ENCODE data around the gene KIAA1755. TPM values are rescaled to one million over a fixed set of nuclear protein-coding genes. Genes with fewer than 3 reads are reported as not detected.

KIAA1755 gene
- polyA plus RNA-seq, 1 donor from 2014 or later: not detected

- no peak overlapping the region for H2AFZ ChIP-seq (ENCODE audit: low read depth, low read length)
- TF ChIP-seq MXI1 (conservative IDR thresholded peaks at IDR 0.05; ENCODE audit: poor library complexity, severe bottlenecking) (no peak), RAD21 (conservative IDR thresholded peaks at IDR 0.05) (no peak), REST (IDR thresholded peaks at IDR 0.05; ENCODE audit: borderline replicate concordance) (no peak), TAF1 (IDR thresholded peaks at IDR 0.05; ENCODE audit: low read depth) (no peak), EP300 (conservative IDR thresholded peaks at IDR 0.05; ENCODE audit: poor library complexity, severe bottlenecking) (no peak), POLR2AphosphoS5 (IDR thresholded peaks at IDR 0.05) (no peak), EZH2 (IDR thresholded peaks at IDR 0.05; ENCODE audit: borderline replicate concordance, insufficient read depth, low read length, poor library complexity, severe bottlenecking) (no peak), SMC3 (conservative IDR thresholded peaks at IDR 0.05; ENCODE audit: poor library complexity) (no peak), CTCF (IDR thresholded peaks at IDR 0.05; ENCODE audit: poor library complexity, severe bottlenecking) (no peak)
- H3K9me3 ChIP-seq (ENCODE audit: low read length): no peaks in the 10 kb centered on the region
- no peak overlapping the region for H3K9ac ChIP-seq (ENCODE audit: low read length)
- no peaks in the 10 kb centered on the region for H3F3A ChIP-seq (ENCODE audit: insufficient read depth, low read length, poor library complexity, severe bottlenecking)
- H3K9me2 ChIP-seq (ENCODE audit: insufficient read depth, low read length): no peaks in the 10 kb centered on the region
- H3K27ac ChIP-seq (ENCODE audit: low read length): no peak overlapping the region
- H3K79me2 ChIP-seq (replicated peaks; ENCODE audit: insufficient read depth, low read length): no peaks in the 10 kb centered on the region
- no peaks in the 10 kb centered on the region for H3K27me3 ChIP-seq (ENCODE audit: insufficient read depth, low read depth, low read length)
- no peaks in the 10 kb centered on the region for H3K36me3 ChIP-seq (ENCODE audit: insufficient read depth, low read length)
- no peak overlapping the region for H3K4me3 ChIP-seq (ENCODE audit: low read length)
- no peaks in the 10 kb centered on the region for H4K20me1 ChIP-seq (ENCODE audit: insufficient read depth)
- H3K4me2 ChIP-seq (ENCODE audit: low read length): no peak overlapping the region
Measured at GRCh38 chr20:38180781-38181180, 79.8 kb downstream of the KIAA1755 start.

- Histone ChIP-seq H3K4me3 (ENCODE audit: low read length) (no peak overlapping the region), H3K9me3 (ENCODE audit: low read length) (no peaks in the 10 kb centered on the region)
Measured at GRCh38 chr20:38179846-38180245, 80.7 kb downstream of the KIAA1755 start.

More at GRCh38 chr20:38179846-38180245, 80.7 kb downstream of the KIAA1755 start:
- H3K9ac ChIP-seq (ENCODE audit: low read length): no peak overlapping the region
- no peaks in the 10 kb centered on the region for H3K27me3 ChIP-seq (ENCODE audit: insufficient read depth, low read depth, low read length)
- no peak overlapping the region for H3K27ac ChIP-seq (ENCODE audit: low read length)
- no peaks in the 10 kb centered on the region for H4K20me1 ChIP-seq (ENCODE audit: insufficient read depth)
- no peaks in the 10 kb centered on the region for H3F3A ChIP-seq (ENCODE audit: insufficient read depth, low read length, poor library complexity, severe bottlenecking)
- H3K4me2 ChIP-seq (ENCODE audit: low read length): no peak overlapping the region
- no peaks in the 10 kb centered on the region for H3K9me2 ChIP-seq (ENCODE audit: insufficient read depth, low read length)
- no peak for TF ChIP-seq EP300 (conservative IDR thresholded peaks at IDR 0.05; ENCODE audit: poor library complexity, severe bottlenecking)
- TF ChIP-seq CTCF (IDR thresholded peaks at IDR 0.05; ENCODE audit: poor library complexity, severe bottlenecking): no peak
- TF ChIP-seq EZH2 (IDR thresholded peaks at IDR 0.05; ENCODE audit: borderline replicate concordance, insufficient read depth, low read length, poor library complexity, severe bottlenecking): no peak
- no peak for TF ChIP-seq REST (IDR thresholded peaks at IDR 0.05; ENCODE audit: borderline replicate concordance)
- no peak for TF ChIP-seq POLR2AphosphoS5 (IDR thresholded peaks at IDR 0.05)
- TF ChIP-seq RAD21 (conservative IDR thresholded peaks at IDR 0.05): no peak
- TF ChIP-seq MXI1 (conservative IDR thresholded peaks at IDR 0.05; ENCODE audit: poor library complexity, severe bottlenecking): no peak
- TF ChIP-seq SMC3 (conservative IDR thresholded peaks at IDR 0.05; ENCODE audit: poor library complexity): no peak
- TF ChIP-seq TAF1 (IDR thresholded peaks at IDR 0.05; ENCODE audit: low read depth): no peak
- H2AFZ ChIP-seq (ENCODE audit: low read depth, low read length): no peak overlapping the region
- no peaks in the 10 kb centered on the region for H3K79me2 ChIP-seq (replicated peaks; ENCODE audit: insufficient read depth, low read length)
- H3K36me3 ChIP-seq (ENCODE audit: insufficient read depth, low read length): no peaks in the 10 kb centered on the region

All from neural cell (in vitro differentiated cells).